Body of pancreas (tissue), 4 donors: ENCODE results near the gene MGAT3.

ENCODE experiments used
- POLR2A ChIP-seq, 3 donors: fragments of 450-650 bp; IDR thresholded peaks; one replicate each; pipeline ENCODE4 v1.6.1; 2016; ENCODE audit warnings: antibody characterized with exemption in 3 of 3, mild to moderate bottlenecking in 2 of 3
- TF ChIP-seq, protein P1 (sequence below), 7 experiments: fragments of 450-650 bp in 4 of 7; fragments of 200-600 bp in 3 of 7; sonication (generic) in 3 of 7; IDR thresholded peaks; one replicate each; pipeline ENCODE4 v1.5.1; 2016 to 2019; ENCODE audit warnings: antibody characterized with exemption in 7 of 7

DNA sequence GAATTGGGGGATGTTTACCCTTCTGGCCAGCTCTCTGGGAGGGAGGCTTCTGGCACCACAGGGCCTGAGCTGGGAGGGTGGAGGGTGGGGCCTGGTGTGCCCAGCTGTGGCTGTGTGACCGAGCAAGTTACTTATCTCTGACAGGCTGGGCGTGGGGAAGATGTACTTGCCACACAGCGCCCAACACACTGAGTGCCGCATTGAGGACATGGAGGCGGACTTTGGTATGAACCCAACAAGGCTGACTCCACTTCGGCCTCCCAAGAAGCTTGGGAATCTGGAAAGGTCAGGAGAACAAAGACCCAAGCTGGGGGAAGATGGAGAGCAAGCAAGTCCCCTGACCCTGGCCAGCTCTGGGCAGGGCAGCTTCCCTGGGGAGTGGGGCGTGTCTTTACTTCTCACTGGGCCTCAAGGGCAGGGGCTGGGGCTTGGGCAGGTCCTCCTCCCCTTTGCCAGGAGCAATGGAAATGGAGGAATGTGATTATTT, 2.4 kb upstream of the MGAT3 start:
- TF ChIP-seq, protein P1, sequence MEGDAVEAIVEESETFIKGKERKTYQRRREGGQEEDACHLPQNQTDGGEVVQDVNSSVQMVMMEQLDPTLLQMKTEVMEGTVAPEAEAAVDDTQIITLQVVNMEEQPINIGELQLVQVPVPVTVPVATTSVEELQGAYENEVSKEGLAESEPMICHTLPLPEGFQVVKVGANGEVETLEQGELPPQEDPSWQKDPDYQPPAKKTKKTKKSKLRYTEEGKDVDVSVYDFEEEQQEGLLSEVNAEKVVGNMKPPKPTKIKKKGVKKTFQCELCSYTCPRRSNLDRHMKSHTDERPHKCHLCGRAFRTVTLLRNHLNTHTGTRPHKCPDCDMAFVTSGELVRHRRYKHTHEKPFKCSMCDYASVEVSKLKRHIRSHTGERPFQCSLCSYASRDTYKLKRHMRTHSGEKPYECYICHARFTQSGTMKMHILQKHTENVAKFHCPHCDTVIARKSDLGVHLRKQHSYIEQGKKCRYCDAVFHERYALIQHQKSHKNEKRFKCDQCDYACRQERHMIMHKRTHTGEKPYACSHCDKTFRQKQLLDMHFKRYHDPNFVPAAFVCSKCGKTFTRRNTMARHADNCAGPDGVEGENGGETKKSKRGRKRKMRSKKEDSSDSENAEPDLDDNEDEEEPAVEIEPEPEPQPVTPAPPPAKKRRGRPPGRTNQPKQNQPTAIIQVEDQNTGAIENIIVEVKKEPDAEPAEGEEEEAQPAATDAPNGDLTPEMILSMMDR (IDR thresholded peaks at IDR 0.05), result no peak
- no peak for TF ChIP-seq POLR2A (IDR thresholded peaks at IDR 0.05)
